GM19324 (cell line): Measurements from ENCODE around the gene CCDC38.
"Not testable (repeated sequence)": the region's sequence is repeated elsewhere in the genome, so short reads cannot be mapped to it uniquely, and the experiment has no call there.

Source experiments
- ATAC-seq: cut with Tn5 transposase; IDR thresholded peaks from one replicate; pipeline ENCODE4 v1.9.1; 2021; ENCODE audit warnings: mild to moderate bottlenecking, moderate library complexity; ENCODE audit not compliant: unreplicated experiment, low FRiP score

The CCDC38 gene

GRCh38 chr12:95887311-95887710 lies 55.1 kb downstream of the CCDC38 start:
- ATAC-seq = no peak

- no peak for ATAC-seq
Observed at GRCh38 chr12:95884998-95885397, 57.4 kb downstream of the CCDC38 start.

- ATAC-seq = no peak
Observed at GRCh38 chr12:95882873-95883272, 59.5 kb downstream of the CCDC38 start.

- no peak for ATAC-seq
Observed at GRCh38 chr12:95882080-95882479, 60.3 kb downstream of the CCDC38 start.

GRCh38 chr12:95881331-95881955 lies 61.0 kb downstream of the CCDC38 start:
- ATAC-seq = no peak

- ATAC-seq = no peak
Observed at GRCh38 chr12:95880895-95881294, 61.5 kb downstream of the CCDC38 start.

GRCh38 chr12:95877622-95878021 lies 64.8 kb downstream of the CCDC38 start:
- ATAC-seq = no peak

- no peak for ATAC-seq
Observed at GRCh38 chr12:95874452-95874851, 68.0 kb downstream of the CCDC38 start.

GRCh38 chr12:95870897-95871296 lies 71.5 kb downstream of the CCDC38 start:
- ATAC-seq = no peak

- ATAC-seq = no peak
Observed at GRCh38 chr12:95863337-95863736, 79.1 kb downstream of the CCDC38 start.

- no peak for ATAC-seq
Observed at GRCh38 chr12:95862038-95862437, 80.4 kb downstream of the CCDC38 start.

- ATAC-seq = no peak
Observed at GRCh38 chr12:95859947-95860850, 82.2 kb downstream of the CCDC38 start.

GRCh38 chr12:95859344-95859816 lies 83.0 kb downstream of the CCDC38 start:
- ATAC-seq = no peak

GRCh38 chr12:95858451-95859343 lies 83.7 kb downstream of the CCDC38 start, which contains the start of gene SNRPF:
Gene SNRPF (plus strand): TSS chr12:95858952. CDS start chr12:95859074, 122 bp downstream.
- peak; percentile 99 for ATAC-seq

- ATAC-seq = no peak
Observed at GRCh38 chr12:95857799-95858198, 84.6 kb downstream of the CCDC38 start.

- no peak for ATAC-seq
Observed at GRCh38 chr12:95857156-95857555, 85.3 kb downstream of the CCDC38 start.

- ATAC-seq = no peak
Observed at GRCh38 chr12:95852133-95852532, 90.3 kb downstream of the CCDC38 start.

- ATAC-seq = no peak
Observed at GRCh38 chr12:95851606-95852005, 90.8 kb downstream of the CCDC38 start.

- no peak for ATAC-seq
Observed at GRCh38 chr12:95848575-95849388, 93.6 kb downstream of the CCDC38 start.

GRCh38 chr12:95842426-95842825 lies 100.0 kb downstream of the CCDC38 start:
- ATAC-seq = not testable (repeated sequence)
